ENCODE results near the gene RNF215.
"Not testable (repeated sequence)": the region's sequence is repeated elsewhere in the genome, so short reads cannot be mapped to it uniquely, and the experiment has no call there.

RNF215 gene

DNA sequence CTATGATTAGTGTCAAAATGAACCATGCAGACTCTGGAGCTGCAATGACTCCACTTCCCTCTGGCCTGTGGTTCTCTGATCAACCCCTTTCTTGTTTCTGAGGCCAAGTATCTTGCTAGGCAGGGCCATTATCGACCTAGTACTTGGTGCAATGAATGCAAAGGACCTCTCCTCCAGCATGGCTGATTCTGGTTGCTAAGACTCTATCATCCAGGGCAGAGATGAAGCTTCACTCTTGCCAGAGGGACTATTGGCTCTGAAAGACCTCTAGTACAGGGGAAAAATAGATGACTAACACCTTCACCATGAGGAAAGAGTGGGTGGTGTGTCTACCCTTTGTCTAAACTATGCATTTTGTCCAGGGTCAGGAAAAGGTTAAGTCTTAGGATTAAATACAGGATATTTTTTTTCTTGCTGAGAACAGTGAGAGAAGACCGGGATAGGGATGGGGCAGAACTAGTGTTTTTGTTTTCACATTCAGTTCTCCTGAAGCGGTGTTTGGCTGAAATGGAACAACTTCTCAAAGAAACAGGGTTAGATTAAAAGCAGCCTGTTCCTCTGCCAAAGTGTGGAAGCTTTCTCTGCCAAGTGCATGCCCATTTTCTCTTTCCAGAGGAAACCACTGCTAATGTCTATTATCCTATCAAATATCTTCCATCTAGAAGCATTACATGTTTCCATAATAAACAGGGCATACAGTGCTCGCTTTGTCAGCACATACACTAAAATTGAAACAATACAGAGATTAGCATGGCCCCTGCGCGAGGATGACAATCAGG, 33.3 kb upstream of the RNF215 start:
- DNase-seq: no peak

DNA sequence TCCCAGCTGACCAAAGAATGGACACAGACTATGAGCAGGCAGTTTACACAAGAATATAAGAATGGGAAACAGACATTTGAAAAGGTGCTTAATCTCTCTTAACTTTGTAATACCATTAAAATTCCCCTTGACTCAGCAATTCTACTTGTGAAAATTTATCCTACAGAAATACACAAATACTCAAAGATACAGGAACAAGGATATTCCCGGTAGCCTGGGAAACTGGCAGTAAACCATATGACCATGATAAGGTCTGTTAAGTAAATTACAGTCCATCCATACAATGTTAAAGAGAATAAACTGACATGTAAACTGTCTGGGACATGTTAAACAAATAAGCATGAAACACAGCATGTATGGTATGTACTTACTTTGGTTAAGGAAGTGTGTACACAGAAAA, 29.6 kb upstream of the RNF215 start:
- no peak for DNase-seq

DNA sequence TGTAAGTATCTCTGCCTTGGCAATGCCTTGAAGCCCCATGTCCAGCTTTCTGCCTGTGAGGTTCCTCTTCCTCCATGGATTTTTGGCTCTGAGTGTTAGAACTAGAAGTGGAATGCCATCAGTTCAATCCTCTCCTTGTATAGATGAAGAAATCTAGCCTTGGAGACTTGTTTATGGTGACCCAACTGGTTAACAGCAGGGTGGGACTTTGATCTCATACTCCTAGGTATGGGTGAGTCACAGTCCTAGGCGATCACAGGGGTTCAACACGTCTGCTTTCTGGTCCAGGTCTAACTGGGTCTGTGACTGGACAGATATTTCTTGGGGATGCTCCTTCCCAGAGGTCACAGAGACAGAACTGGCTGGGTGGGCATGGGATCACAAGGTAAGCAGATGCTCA, 29.2 kb upstream of the RNF215 start:
- no peak for DNase-seq

DNA sequence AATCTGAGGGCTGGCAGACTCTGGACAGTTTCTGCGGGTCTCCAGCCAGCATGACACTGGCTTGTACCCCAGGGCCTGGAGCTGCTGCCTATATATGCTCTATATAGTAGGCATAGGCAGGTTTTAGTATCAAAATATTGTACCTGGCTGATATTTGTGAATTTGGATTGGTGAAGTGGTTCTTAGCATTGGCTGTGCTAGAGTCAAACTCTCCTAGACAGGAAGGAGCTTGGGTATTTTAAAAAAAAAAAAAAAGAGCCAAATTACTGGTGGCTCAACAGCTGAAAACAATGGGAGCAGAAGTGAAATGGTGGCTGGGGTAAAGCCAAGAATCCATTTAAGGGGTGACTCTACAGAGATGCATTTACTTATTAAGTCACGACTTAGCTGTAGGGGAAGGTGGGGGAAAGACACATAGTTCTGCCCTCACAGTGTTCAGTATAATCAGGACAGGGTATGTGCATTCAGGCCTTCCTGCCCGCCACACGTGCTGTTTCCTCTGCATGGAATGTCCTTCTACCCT, 27.4 kb upstream of the RNF215 start:
- DNase-seq: no peak

GRCh38 chr22:30413745-30414524, 26.7 kb upstream of the RNF215 start:
- DNase-seq: no peak

DNA sequence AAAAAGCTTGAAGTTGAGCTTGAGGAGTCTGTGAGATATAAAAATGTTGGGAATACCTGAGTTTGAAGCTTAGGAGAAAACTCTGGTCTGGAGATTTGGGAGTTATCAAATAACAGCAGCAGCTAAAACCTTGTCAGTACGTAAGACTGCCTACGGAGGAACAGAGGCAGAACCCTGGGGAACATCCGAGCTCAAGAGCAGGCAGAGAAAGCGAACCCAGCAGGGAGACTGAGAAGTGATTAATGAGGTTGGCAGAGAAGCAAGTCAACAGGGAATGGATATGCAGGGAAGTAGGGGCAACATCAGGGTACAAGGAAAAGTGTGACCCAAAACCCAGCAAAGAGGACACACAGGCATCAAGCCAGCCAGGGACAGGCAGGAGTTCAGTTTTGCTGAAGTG, 25.8 kb upstream of the RNF215 start:
- DNase-seq: no peak

- no peak for DNase-seq
These were observed 24.6 kb upstream of the RNF215 start for GRCh38 chr22:30411780-30412179.

- DNase-seq: no peak
These were observed 21.3 kb upstream of the RNF215 start for GRCh38 chr22:30408388-30409102.

- DNase-seq: no peak
These were observed 19.2 kb upstream of the RNF215 start for GRCh38 chr22:30406400-30406799.

- no peak for DNase-seq
These were observed 18.5 kb upstream of the RNF215 start for GRCh38 chr22:30405731-30406130.

GRCh38 chr22:30404307-30404706, 17.1 kb upstream of the RNF215 start:
- no peak for DNase-seq

DNA sequence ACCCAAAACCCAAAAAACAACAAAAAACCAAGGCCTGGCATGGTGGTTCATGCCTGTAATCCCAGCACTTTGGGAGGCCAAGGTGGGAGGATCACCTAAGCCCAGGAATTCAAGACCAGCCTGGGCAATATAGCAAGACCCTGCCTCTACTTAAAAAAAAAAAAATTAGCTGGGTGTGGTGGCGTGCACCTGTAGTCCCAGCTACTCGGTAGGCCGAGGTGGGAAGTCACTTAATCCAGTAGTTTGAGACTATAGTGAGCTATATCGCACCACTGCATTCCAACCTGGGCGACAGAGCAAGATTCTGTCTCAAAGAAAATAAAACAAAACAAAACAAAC, 15.5 kb upstream of the RNF215 start:
- DNase-seq: not testable (repeated sequence)

DNA sequence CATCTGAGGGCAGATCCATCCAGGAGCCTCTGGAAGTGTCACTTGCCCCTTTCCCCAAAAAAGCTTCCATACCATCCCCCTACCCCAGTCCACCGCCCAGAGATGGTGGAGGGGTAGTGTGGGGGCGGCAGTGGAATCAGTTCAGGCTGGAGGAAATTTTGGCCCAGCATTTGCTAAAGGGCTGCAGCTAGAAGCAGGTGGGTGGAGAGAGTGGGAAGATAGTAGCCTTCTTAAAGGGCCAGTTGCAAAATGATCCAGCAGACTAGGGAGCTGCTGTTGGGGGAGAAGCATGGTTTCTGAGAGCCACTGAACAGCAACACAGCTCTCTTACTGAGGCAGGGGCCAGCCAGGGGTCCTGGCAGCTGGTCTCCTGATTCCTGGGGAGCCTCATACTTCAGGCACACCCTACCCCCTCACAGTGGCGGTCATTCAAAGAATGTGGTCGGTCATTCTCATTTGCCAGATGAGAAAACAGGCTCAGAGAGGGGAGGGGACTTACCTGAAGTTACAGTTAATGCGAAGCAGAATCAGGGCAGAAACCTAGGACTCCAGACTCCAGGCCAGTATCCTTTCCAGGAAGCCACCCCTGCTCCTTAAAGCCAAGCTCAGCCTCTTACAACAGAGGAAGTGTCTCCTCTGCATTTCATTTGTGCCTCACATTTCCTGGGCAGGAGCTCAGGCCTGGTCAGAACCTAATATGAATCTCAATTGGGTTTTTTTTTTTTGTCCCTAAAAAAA, 15.0 kb upstream of the RNF215 start:
- no peak for DNase-seq

DNA sequence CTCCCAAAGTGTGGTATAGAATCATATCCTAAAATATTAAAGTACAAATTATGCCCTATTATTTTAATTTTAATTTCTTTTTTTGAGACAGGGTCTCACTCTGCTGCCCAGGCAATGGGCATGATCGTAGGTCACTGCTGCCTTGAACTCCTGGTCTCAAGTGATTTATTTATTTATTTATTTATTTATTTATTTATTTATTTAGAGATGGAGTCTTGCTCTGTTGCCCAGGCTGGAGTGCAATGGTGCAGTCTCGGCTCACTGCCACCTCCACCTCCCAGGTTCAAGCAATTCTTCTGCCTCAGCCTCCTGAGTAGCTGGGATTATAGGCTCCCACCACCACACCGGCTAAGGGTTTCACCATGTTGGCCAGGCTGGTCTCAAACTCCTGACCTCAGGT, 13.8 kb upstream of the RNF215 start:
- DNase-seq: not testable (repeated sequence)

DNA sequence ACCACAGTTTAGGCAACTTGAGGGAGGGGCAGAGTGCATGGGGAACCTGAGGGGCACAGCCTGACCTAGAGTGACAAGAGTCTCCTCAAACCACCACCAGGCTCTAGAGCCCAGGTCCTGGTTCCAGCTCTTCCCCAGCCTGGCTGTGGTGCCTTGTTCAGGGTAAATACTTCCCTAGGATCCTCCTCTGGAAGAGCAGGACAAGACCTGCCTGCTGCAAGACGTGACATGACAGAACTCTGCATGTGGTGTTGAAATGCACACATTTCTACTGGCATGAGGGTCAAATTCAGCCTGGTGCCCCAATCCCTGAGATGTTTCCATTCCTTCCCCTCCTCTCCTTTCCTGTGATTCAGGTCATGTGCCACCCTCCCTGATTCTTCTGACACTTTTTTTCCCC, 12.9 kb upstream of the RNF215 start:
- DNase-seq: no peak

- DNase-seq: no peak
These were observed 12.5 kb upstream of the RNF215 start for GRCh38 chr22:30399718-30400117.

DNA sequence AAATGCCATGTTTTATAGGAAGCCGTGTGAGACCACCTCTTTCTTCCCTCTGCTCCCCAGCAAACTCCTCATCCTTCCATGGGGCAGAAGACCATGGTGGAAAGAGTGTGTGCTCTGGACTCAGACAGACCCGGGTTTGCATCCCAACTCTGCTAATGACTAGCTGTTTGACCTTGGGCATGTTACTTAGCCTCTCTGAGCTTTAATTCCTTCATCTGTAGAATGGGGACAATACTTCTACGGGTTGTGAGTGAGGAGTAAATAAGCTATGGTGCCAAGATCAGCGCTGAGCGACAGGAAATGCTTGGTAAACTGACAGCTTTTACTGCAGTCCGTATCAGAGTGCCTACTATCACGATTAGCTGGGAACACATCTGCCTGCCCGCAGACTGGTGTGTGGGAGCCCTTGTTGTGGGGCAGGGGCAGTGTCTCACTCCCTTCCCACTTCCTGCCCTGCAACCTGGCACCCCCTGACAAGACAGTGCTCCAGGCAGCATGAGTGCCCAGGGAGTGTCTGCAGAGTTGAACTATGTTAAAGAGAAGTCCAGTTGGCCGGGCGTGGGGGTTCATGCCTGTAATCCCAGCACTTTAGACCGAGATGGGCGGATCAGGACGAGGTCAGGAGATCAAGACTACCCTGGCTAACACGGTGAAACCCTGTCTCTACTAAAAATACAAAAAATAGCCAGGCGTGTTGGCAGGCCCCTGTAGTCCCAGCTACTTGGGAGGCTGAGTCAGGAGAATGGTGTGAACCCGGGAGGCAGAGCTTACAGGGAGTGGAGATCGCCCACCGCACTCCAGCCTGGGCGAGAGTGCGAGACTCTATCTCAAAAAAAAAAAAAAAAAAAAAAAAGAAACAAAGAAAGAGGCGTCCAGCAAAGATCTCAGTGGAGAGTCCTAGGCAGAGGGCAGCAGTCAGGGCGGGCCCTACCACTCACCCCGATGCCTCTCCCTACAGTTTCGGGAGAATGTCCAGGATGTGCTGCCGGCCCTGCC, 11.8 kb upstream of the RNF215 start:
- DNase-seq: no peak

DNA sequence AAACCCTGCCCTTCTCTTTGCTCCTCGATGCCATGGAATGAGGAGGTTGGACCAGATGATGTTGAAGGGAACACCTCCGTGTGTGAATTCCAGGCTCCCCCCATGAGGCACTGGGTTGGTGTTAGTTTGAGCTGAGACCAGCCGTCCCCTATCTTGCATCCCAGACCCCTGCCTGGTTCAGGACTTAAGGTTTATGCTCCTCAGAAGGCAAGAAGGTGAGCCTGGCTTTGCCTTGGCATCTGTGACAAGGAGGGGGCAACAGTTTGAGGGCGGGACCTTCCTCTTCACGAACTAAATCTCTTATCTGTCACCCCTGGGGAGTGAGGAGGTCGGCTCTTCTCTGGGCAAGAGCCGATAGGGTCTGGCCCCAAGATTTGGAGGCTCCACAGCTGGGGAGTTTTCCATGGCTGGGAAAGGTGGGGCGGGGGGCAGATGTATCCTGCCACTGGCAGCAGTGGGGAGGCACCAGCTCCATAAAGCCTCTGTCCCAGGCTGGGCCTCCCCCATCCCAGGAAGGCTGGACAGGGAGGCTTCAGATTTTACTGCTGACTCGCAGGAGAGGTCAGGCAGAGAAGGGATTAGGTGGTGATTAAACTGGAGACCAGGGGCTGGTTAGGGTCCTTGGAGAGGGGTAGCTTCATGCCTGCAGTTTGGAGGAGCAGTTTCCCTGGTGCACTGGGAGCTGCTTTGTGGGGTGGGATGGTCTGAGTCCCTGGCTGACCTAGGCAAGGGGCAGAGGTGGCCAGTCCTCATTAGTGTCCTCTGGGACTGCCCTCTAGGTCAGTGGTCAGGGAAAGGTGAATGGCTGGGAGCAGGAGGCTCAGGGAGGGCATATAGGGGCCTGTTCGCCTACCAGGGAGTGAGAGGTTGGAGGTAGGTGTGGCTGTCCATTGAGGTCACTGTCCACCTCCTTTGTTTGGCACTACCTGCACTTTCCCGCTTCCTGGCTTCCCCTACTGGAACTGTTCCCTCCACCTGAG, 10.7 kb upstream of the RNF215 start:
- DNase-seq: no peak

- DNase-seq: peak; percentile 57
These were observed 9.9 kb upstream of the RNF215 start, which contains the start of gene SEC14L2 for GRCh38 chr22:30396871-30397655. Gene SEC14L2 (plus strand): TSS chr22:30397018. CDS start chr22:30397117, 99 bp downstream.
